HepG2 (cell line): ENCODE results near the gene SCUBE2.

Source experiments
- EEA1 ChIP-seq: sonication (generic); formaldehyde crosslinking; IDR thresholded peaks from 2 replicates; pipeline ENCODE4 v1.5.1; 2020; ENCODE audit warnings: mild to moderate bottlenecking, missing genetic modification reagents, borderline replicate concordance
- POLR2A ChIP-seq, 2 experiments: IDR thresholded peaks; 2 replicates each; pipeline ENCODE4 v1.6.1; 2011; ENCODE audit warnings: low read depth in 2 of 2, low read length in 2 of 2, mild to moderate bottlenecking in 1 of 2, moderate library complexity in 1 of 2; ENCODE audit not compliant: insufficient read depth in 1 of 2
- SIN3A ChIP-seq: IDR thresholded peaks from 2 replicates; pipeline ENCODE4 v1.6.1; 2011; ENCODE audit warnings: low read depth, mild to moderate bottlenecking, control low read depth, low read length, borderline replicate concordance
- ZFX ChIP-seq: sonication (generic); formaldehyde crosslinking; IDR thresholded peaks from 2 replicates; pipeline ENCODE4 v1.4.0; 2020; ENCODE audit warnings: mild to moderate bottlenecking, low read depth, missing genetic modification reagents, moderate library complexity
- TF ChIP-seq, protein P1 (sequence below): sonication (generic); formaldehyde crosslinking; conservative IDR thresholded peaks from 2 replicates; pipeline ENCODE4 v1.8.0; 2022; ENCODE audit warnings: low read depth, missing genetic modification reagents
- TF ChIP-seq, protein P2 (sequence below): fragments of 450-650 bp; IDR thresholded peaks from 2 replicates; pipeline ENCODE4 v1.6.1; 2017; ENCODE audit warnings: mild to moderate bottlenecking
- TF ChIP-seq, protein P3 (sequence below): IDR thresholded peaks from 2 replicates; pipeline ENCODE4 v1.6.1; 2016; ENCODE audit warnings: missing biosample characterization, missing genetic modification reagents, low read depth
- TF ChIP-seq, protein P4 (sequence below), 2 experiments: IDR thresholded peaks; 2 replicates each; pipeline ENCODE4 v1.6.1; 2011 to 2012; ENCODE audit warnings: low read length in 2 of 2, borderline replicate concordance in 1 of 2, low read depth in 1 of 2, mild to moderate bottlenecking in 1 of 2, moderate library complexity in 1 of 2
- TF ChIP-seq, protein P5 (sequence below): sonication (generic); formaldehyde crosslinking; IDR thresholded peaks from 2 replicates; pipeline ENCODE4 v1.4.0; 2020; ENCODE audit warnings: missing genetic modification reagents
- TF ChIP-seq, protein P6 (sequence below), 2 experiments: fragments of 450-650 bp in 1 of 2; sonication (generic) in 1 of 2; formaldehyde crosslinking in 1 of 2; IDR thresholded peaks; 2 replicates each; pipeline versions ENCODE4 v1.6.1 to v1.8.0; 2016 to 2022; ENCODE audit warnings: antibody characterized with exemption in 1 of 2, mild to moderate bottlenecking in 1 of 2, missing genetic modification reagents in 1 of 2

DNA sequence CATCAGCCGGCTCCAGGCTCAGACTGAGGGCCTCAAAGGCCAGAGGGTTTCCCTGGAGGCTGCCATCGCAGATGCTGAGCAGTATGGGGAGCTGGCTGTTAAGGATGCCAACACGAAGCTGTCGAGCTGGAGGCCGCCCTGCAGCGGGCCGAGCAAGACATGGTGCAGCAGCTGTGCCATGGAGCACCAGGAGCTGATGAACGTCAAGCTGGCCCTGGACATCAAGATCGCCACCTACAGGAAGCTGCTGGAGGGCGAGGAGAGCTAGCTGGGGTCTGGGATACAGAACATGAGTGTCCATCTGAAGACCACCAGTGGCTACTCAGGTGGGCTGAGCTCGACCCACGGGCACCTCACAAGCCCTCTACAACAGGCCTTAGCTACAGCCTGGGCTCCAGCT lies 4.0 kb upstream of the SCUBE2 start:
- TF ChIP-seq, protein P1, sequence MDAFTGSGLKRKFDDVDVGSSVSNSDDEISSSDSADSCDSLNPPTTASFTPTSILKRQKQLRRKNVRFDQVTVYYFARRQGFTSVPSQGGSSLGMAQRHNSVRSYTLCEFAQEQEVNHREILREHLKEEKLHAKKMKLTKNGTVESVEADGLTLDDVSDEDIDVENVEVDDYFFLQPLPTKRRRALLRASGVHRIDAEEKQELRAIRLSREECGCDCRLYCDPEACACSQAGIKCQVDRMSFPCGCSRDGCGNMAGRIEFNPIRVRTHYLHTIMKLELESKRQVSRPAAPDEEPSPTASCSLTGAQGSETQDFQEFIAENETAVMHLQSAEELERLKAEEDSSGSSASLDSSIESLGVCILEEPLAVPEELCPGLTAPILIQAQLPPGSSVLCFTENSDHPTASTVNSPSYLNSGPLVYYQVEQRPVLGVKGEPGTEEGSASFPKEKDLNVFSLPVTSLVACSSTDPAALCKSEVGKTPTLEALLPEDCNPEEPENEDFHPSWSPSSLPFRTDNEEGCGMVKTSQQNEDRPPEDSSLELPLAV, result no peak
- TF ChIP-seq, protein P2, sequence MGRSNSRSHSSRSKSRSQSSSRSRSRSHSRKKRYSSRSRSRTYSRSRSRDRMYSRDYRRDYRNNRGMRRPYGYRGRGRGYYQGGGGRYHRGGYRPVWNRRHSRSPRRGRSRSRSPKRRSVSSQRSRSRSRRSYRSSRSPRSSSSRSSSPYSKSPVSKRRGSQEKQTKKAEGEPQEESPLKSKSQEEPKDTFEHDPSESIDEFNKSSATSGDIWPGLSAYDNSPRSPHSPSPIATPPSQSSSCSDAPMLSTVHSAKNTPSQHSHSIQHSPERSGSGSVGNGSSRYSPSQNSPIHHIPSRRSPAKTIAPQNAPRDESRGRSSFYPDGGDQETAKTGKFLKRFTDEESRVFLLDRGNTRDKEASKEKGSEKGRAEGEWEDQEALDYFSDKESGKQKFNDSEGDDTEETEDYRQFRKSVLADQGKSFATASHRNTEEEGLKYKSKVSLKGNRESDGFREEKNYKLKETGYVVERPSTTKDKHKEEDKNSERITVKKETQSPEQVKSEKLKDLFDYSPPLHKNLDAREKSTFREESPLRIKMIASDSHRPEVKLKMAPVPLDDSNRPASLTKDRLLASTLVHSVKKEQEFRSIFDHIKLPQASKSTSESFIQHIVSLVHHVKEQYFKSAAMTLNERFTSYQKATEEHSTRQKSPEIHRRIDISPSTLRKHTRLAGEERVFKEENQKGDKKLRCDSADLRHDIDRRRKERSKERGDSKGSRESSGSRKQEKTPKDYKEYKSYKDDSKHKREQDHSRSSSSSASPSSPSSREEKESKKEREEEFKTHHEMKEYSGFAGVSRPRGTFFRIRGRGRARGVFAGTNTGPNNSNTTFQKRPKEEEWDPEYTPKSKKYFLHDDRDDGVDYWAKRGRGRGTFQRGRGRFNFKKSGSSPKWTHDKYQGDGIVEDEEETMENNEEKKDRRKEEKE, result no peak
- TF ChIP-seq EEA1 (CRISPR knock-in tag), result no peak
- no peak for TF ChIP-seq SIN3A
- TF ChIP-seq, protein P3, sequence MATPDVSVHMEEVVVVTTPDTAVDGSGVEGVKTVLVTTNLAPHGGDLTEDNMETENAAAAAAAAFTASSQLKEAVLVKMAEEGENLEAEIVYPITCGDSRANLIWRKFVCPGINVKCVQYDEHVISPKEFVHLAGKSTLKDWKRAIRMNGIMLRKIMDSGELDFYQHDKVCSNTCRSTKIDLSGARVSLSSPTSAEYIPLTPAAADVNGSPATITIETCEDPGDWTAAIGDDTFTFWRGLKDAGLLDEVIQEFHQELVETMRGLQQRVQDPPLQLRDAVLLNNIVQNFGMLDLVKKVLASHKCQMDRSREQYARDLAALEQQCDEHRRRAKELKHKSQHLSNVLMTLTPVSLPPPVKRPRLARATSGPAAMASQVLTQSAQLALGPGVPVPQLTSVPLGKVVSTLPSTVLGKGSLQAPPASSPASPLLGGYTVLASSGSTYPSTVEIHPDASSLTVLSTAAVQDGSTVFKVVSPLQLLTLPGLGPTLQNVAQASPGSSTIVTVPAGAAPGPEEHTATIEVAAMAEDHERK, result no peak
- TF ChIP-seq ZFX, result no peak
- TF ChIP-seq, protein P4, sequence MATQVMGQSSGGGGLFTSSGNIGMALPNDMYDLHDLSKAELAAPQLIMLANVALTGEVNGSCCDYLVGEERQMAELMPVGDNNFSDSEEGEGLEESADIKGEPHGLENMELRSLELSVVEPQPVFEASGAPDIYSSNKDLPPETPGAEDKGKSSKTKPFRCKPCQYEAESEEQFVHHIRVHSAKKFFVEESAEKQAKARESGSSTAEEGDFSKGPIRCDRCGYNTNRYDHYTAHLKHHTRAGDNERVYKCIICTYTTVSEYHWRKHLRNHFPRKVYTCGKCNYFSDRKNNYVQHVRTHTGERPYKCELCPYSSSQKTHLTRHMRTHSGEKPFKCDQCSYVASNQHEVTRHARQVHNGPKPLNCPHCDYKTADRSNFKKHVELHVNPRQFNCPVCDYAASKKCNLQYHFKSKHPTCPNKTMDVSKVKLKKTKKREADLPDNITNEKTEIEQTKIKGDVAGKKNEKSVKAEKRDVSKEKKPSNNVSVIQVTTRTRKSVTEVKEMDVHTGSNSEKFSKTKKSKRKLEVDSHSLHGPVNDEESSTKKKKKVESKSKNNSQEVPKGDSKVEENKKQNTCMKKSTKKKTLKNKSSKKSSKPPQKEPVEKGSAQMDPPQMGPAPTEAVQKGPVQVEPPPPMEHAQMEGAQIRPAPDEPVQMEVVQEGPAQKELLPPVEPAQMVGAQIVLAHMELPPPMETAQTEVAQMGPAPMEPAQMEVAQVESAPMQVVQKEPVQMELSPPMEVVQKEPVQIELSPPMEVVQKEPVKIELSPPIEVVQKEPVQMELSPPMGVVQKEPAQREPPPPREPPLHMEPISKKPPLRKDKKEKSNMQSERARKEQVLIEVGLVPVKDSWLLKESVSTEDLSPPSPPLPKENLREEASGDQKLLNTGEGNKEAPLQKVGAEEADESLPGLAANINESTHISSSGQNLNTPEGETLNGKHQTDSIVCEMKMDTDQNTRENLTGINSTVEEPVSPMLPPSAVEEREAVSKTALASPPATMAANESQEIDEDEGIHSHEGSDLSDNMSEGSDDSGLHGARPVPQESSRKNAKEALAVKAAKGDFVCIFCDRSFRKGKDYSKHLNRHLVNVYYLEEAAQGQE (IDR thresholded peaks at IDR 0.05; ENCODE audit: borderline replicate concordance in 1 of 2, low read depth in 1 of 2, low read length in 2 of 2), result no peak
- no peak for TF ChIP-seq POLR2A (IDR thresholded peaks at IDR 0.05; ENCODE audit: insufficient read depth in 1 of 2, low read depth in 2 of 2, low read length in 2 of 2)
- TF ChIP-seq, protein P5, sequence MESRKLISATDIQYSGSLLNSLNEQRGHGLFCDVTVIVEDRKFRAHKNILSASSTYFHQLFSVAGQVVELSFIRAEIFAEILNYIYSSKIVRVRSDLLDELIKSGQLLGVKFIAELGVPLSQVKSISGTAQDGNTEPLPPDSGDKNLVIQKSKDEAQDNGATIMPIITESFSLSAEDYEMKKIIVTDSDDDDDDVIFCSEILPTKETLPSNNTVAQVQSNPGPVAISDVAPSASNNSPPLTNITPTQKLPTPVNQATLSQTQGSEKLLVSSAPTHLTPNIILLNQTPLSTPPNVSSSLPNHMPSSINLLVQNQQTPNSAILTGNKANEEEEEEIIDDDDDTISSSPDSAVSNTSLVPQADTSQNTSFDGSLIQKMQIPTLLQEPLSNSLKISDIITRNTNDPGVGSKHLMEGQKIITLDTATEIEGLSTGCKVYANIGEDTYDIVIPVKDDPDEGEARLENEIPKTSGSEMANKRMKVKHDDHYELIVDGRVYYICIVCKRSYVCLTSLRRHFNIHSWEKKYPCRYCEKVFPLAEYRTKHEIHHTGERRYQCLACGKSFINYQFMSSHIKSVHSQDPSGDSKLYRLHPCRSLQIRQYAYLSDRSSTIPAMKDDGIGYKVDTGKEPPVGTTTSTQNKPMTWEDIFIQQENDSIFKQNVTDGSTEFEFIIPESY (CRISPR knock-in tag), result no peak
- TF ChIP-seq, protein P6, sequence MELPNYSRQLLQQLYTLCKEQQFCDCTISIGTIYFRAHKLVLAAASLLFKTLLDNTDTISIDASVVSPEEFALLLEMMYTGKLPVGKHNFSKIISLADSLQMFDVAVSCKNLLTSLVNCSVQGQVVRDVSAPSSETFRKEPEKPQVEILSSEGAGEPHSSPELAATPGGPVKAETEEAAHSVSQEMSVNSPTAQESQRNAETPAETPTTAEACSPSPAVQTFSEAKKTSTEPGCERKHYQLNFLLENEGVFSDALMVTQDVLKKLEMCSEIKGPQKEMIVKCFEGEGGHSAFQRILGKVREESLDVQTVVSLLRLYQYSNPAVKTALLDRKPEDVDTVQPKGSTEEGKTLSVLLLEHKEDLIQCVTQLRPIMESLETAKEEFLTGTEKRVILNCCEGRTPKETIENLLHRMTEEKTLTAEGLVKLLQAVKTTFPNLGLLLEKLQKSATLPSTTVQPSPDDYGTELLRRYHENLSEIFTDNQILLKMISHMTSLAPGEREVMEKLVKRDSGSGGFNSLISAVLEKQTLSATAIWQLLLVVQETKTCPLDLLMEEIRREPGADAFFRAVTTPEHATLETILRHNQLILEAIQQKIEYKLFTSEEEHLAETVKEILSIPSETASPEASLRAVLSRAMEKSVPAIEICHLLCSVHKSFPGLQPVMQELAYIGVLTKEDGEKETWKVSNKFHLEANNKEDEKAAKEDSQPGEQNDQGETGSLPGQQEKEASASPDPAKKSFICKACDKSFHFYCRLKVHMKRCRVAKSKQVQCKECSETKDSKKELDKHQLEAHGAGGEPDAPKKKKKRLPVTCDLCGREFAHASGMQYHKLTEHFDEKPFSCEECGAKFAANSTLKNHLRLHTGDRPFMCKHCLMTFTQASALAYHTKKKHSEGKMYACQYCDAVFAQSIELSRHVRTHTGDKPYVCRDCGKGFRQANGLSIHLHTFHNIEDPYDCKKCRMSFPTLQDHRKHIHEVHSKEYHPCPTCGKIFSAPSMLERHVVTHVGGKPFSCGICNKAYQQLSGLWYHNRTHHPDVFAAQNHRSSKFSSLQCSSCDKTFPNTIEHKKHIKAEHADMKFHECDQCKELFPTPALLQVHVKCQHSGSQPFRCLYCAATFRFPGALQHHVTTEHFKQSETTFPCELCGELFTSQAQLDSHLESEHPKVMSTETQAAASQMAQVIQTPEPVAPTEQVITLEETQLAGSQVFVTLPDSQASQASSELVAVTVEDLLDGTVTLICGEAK (IDR thresholded peaks at IDR 0.05), result no peak
- TF ChIP-seq, protein P6 (CRISPR knock-in tag; IDR thresholded peaks at IDR 0.05), result no peak
